ENCODE data around the gene SLC35G6.
"Not testable (repeated sequence)": the region's sequence is repeated elsewhere in the genome, so short reads cannot be mapped to it uniquely, and the experiment has no call there.

Gene SLC35G6

GRCh38 chr17:7479213-7480088 lies 1.8 kb upstream of the SLC35G6 start, which contains the start of gene ZBTB4:
ZBTB4 (minus strand) TSS chr17:7479631; CDS start chr17:7466801, 12,830 bp downstream.
- DNase-seq: peak; percentile 16 to 66 (median 52)

GRCh38 chr17:7480089-7480384 lies 1.2 kb upstream of the SLC35G6 start:
- DNase-seq: no peak

GRCh38 chr17:7481842-7482741 lies 846 bp downstream of the SLC35G6 start:
- not testable (repeated sequence) for DNase-seq

GRCh38 chr17:7482742-7483088 lies 1.5 kb downstream of the SLC35G6 start:
- DNase-seq: not testable (repeated sequence)

- DNase-seq: peak; percentile 86 to 94 (median 92)
These were observed 2.2 kb downstream of the SLC35G6 start for GRCh38 chr17:7483255-7484066.

GRCh38 chr17:7484067-7484918 lies 3.0 kb downstream of the SLC35G6 start, which contains the start of gene POLR2A:
POLR2A (plus strand) TSS chr17:7484366.
- DNase-seq: peak; percentile 95 to 99 (median 96)

GRCh38 chr17:7484919-7485377 lies 3.7 kb downstream of the SLC35G6 start:
- DNase-seq: no peak

- no peak for DNase-seq
These were observed 4.9 kb downstream of the SLC35G6 start for GRCh38 chr17:7486181-7486580.

GRCh38 chr17:7490144-7490543 lies 8.9 kb downstream of the SLC35G6 start:
- no peak for DNase-seq

GRCh38 chr17:7491583-7491982 lies 10.3 kb downstream of the SLC35G6 start:
- DNase-seq: no peak

GRCh38 chr17:7493941-7494340 lies 12.7 kb downstream of the SLC35G6 start:
- DNase-seq: no peak

- no peak for DNase-seq
These were observed 14.7 kb downstream of the SLC35G6 start for GRCh38 chr17:7495906-7496434.

- DNase-seq: no peak
These were observed 15.4 kb downstream of the SLC35G6 start for GRCh38 chr17:7496470-7497183.

- DNase-seq: no peak
These were observed 16.0 kb downstream of the SLC35G6 start for GRCh38 chr17:7497228-7497627.

GRCh38 chr17:7497636-7498035 lies 16.4 kb downstream of the SLC35G6 start:
- DNase-seq: no peak

- no peak for DNase-seq
These were observed 17.9 kb downstream of the SLC35G6 start for GRCh38 chr17:7499161-7499560.

GRCh38 chr17:7501729-7502128 lies 20.5 kb downstream of the SLC35G6 start:
- no peak for DNase-seq

- no peak for DNase-seq
These were observed 21.1 kb downstream of the SLC35G6 start for GRCh38 chr17:7502171-7502847.

GRCh38 chr17:7502987-7503386 lies 21.7 kb downstream of the SLC35G6 start:
- DNase-seq: no peak

GRCh38 chr17:7503521-7503920 lies 22.3 kb downstream of the SLC35G6 start:
- DNase-seq: no peak

Data from activated CD4-positive, CD25-positive, alpha-beta regulatory T cell (primary cell).